ENCODE data around the gene XRCC6. TPM values are rescaled to one million over a fixed set of nuclear protein-coding genes. Genes with fewer than 3 reads are reported as not detected.
A peak's percentile ranks its signal among the peaks of the same experiment; 100 is the strongest.
"Not testable (repeated sequence)": the region's sequence is repeated elsewhere in the genome, so short reads cannot be mapped to it uniquely, and the experiment has no call there.

XRCC6 gene
- 205 TPM for total RNA-seq
- polyA plus RNA-seq (ENCODE audit: insufficient read depth in 1 of 8, insufficient read length in 8 of 8, low replicate concordance in 1 of 8) = 100 to 1,000 TPM; 212 to 289 (median 227) TPM
- long read RNA-seq, donor 1, transcript XRCC6-202 (13 exons, 2,296 nt) = major isoform, 26 of 36 reads
- long read RNA-seq, donor 1, partial matches to known transcripts = 6 of 36 reads
- long read RNA-seq, donor 1, other reads (novel, unspliced or antisense) = 0 of 36 reads
- long read RNA-seq, donor 2, transcript XRCC6-202 (13 exons, 2,296 nt) = major isoform, 5 of 5 reads
- long read RNA-seq, donor 2, partial matches to known transcripts = 0 of 5 reads
- long read RNA-seq, donor 2, other reads (novel, unspliced or antisense) = 0 of 5 reads
- long read RNA-seq, donor 3, transcript XRCC6-201 (12 exons, 2,709 nt) = minor isoform, 10 of 101 reads
- long read RNA-seq, donor 3, transcript XRCC6-202 (13 exons, 2,296 nt) = major isoform, 63 of 101 reads
- long read RNA-seq, donor 3, partial matches to known transcripts = 19 of 101 reads
- long read RNA-seq, donor 3, other reads (novel, unspliced or antisense) = 8 of 101 reads
- long read RNA-seq, donor 4, transcript XRCC6-202 (13 exons, 2,296 nt) = major isoform, 23 of 37 reads
- long read RNA-seq, donor 4, partial matches to known transcripts = 9 of 37 reads
- long read RNA-seq, donor 4, other reads (novel, unspliced or antisense) = 0 of 37 reads
- long read RNA-seq, donor 5, transcript XRCC6-201 (12 exons, 2,709 nt) = minor isoform, 15 of 236 reads
- long read RNA-seq, donor 5, transcript XRCC6-202 (13 exons, 2,296 nt) = major isoform, 103 of 236 reads
- long read RNA-seq, donor 5, partial matches to known transcripts = 103 of 236 reads
- long read RNA-seq, donor 5, other reads (novel, unspliced or antisense) = 13 of 236 reads
- long read RNA-seq, donor 6, transcript XRCC6-202 (13 exons, 2,296 nt) = major isoform, 86 of 494 reads
- long read RNA-seq, donor 6, transcript XRCC6-201 (12 exons, 2,709 nt) = minor isoform, 15 of 494 reads
- long read RNA-seq, donor 6, partial matches to known transcripts = 336 of 494 reads
- long read RNA-seq, donor 6, other reads (novel, unspliced or antisense) = 57 of 494 reads
- long read RNA-seq, donor 7, transcript XRCC6-201 (12 exons, 2,709 nt) = minor isoform, 11 of 85 reads
- long read RNA-seq, donor 7, transcript XRCC6-202 (13 exons, 2,296 nt) = major isoform, 35 of 85 reads
- long read RNA-seq, donor 7, partial matches to known transcripts = 37 of 85 reads
- long read RNA-seq, donor 7, other reads (novel, unspliced or antisense) = 0 of 85 reads
- long read RNA-seq, donor 8, transcript XRCC6-201 (12 exons, 2,709 nt) = minor isoform, 8 of 271 reads
- long read RNA-seq, donor 8, transcript XRCC6-202 (13 exons, 2,296 nt) = major isoform, 49 of 271 reads
- long read RNA-seq, donor 8, partial matches to known transcripts = 59 of 271 reads
- long read RNA-seq, donor 8, other reads (novel, unspliced or antisense) = 154 of 271 reads
- long read RNA-seq, donor 9, transcript XRCC6-201 (12 exons, 2,709 nt) = minor isoform, 8 of 64 reads
- long read RNA-seq, donor 9, transcript XRCC6-202 (13 exons, 2,296 nt) = major isoform, 24 of 64 reads
- long read RNA-seq, donor 9, partial matches to known transcripts = 32 of 64 reads
- long read RNA-seq, donor 9, other reads (novel, unspliced or antisense) = 0 of 64 reads
- long read RNA-seq, donor 10, transcript XRCC6-202 (13 exons, 2,296 nt) = major isoform, 59 of 431 reads
- long read RNA-seq, donor 10, transcript XRCC6-201 (12 exons, 2,709 nt) = minor isoform, 13 of 431 reads
- long read RNA-seq, donor 10, partial matches to known transcripts = 26 of 431 reads
- long read RNA-seq, donor 10, other reads (novel, unspliced or antisense) = 332 of 431 reads
- long read RNA-seq, donor 11, transcript XRCC6-202 (13 exons, 2,296 nt) = major isoform, 37 of 77 reads
- long read RNA-seq, donor 11, transcript XRCC6-201 (12 exons, 2,709 nt) = minor isoform, 14 of 77 reads
- long read RNA-seq, donor 11, partial matches to known transcripts = 26 of 77 reads
- long read RNA-seq, donor 11, other reads (novel, unspliced or antisense) = 0 of 77 reads

GRCh38 chr22:41621099-41621910, at the start of gene XRCC6:
TSS of gene XRCC6 (plus strand) at chr22:41621295. CDS start at chr22:41622005, 710 bp downstream.
- Histone ChIP-seq H3K4me3 (ENCODE audit: low read length) (peak within 1 kb of the TSS; percentile 86), H3K4me1 (ENCODE audit: control insufficient read depth, insufficient read depth, low read length) (peaks cover 12% of the 10 kb centered on the region), H3K27ac (ENCODE audit: low read length) (peak within 1 kb of the TSS; percentile 99), H3K27me3 (ENCODE audit: control insufficient read depth, insufficient read depth, low read length) (no peaks in the 10 kb centered on the region), H3K36me3 (ENCODE audit: control insufficient read depth, insufficient read depth, low read length) (peaks cover 36% of the 10 kb centered on the region), H3K9me3 (replicated peaks; ENCODE audit: control insufficient read depth, low read depth, low read length) (no peaks in the 10 kb centered on the region)
- peak; percentile 100 for DNase-seq
- WGBS (ENCODE audit: insufficient coverage) = under 1% methylated on average over 64 of the region's 70 CpGs

GRCh38 chr22:41571786-41572185, 49.3 kb upstream of the XRCC6 start:
- 80% methylated on average over 11 of the region's 14 CpGs for WGBS (ENCODE audit: insufficient coverage)
- no peak for DNase-seq

DNA sequence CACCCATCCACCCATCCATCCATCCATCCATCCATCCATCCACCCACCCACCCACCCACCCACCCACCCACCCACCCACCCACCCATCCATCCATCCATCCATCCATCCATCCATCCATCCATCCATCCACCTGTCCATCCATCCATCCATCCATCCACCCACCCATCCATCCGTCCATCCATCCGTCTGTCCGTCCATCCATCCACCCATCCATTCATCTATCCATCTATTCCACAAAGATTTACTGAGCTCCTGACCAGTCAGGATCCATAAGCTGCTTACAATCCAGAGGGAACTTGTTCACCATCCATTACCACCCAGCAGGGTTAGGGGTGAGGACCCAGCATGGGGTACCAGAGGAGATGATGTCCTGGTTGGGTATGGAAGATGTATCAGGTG, 48.8 kb upstream of the XRCC6 start:
- WGBS (ENCODE audit: insufficient coverage) = no CpG with 5 or more reads among the region's 3 CpGs

More at GRCh38 chr22:41571786-41572185, 49.3 kb upstream of the XRCC6 start:
- Histone ChIP-seq H3K4me3 (ENCODE audit: low read length) (no peak overlapping the region), H3K27me3 (ENCODE audit: control insufficient read depth, insufficient read depth, low read length) (no peaks in the 10 kb centered on the region), H3K27ac (ENCODE audit: low read length) (no peak overlapping the region), H3K9me3 (replicated peaks; ENCODE audit: control insufficient read depth, low read depth, low read length) (no peaks in the 10 kb centered on the region), H3K36me3 (ENCODE audit: control insufficient read depth, insufficient read depth, low read length) (peaks cover 19% of the 10 kb centered on the region), H3K4me1 (ENCODE audit: control insufficient read depth, insufficient read depth, low read length) (peaks cover 10% of the 10 kb centered on the region)

GRCh38 chr22:41573677-41574076, 47.4 kb upstream of the XRCC6 start:
- WGBS (ENCODE audit: insufficient coverage) = 74% methylated on average over 11 of the region's 11 CpGs
- no peak overlapping the region for H3K27ac ChIP-seq (ENCODE audit: low read length)
- no peak for DNase-seq
- no peaks in the 10 kb centered on the region for H3K27me3 ChIP-seq (ENCODE audit: control insufficient read depth, insufficient read depth, low read length)
- no peak overlapping the region for H3K4me3 ChIP-seq (ENCODE audit: low read length)
- peaks cover 34% of the 10 kb centered on the region for H3K36me3 ChIP-seq (ENCODE audit: control insufficient read depth, insufficient read depth, low read length)
- peaks cover 10% of the 10 kb centered on the region for H3K4me1 ChIP-seq (ENCODE audit: control insufficient read depth, insufficient read depth, low read length)
- no peaks in the 10 kb centered on the region for H3K9me3 ChIP-seq (replicated peaks; ENCODE audit: control insufficient read depth, low read depth, low read length)

More for the DNA sequence above, 48.8 kb upstream of the XRCC6 start:
- not testable (repeated sequence) for H3K27ac ChIP-seq (ENCODE audit: low read length); H3K4me3 ChIP-seq (ENCODE audit: low read length); H3K9me3 ChIP-seq (replicated peaks; ENCODE audit: control insufficient read depth, low read depth, low read length); H3K27me3 ChIP-seq (ENCODE audit: control insufficient read depth, insufficient read depth, low read length); DNase-seq
- H3K4me1 ChIP-seq (ENCODE audit: control insufficient read depth, insufficient read depth, low read length) = peaks cover 10% of the 10 kb centered on the region
- peaks cover 24% of the 10 kb centered on the region for H3K36me3 ChIP-seq (ENCODE audit: control insufficient read depth, insufficient read depth, low read length)

GRCh38 chr22:41574847-41575381, 46.2 kb upstream of the XRCC6 start:
- 54% methylated on average over 20 of the region's 26 CpGs for WGBS (ENCODE audit: insufficient coverage)
- Histone ChIP-seq H3K27ac (ENCODE audit: low read length) (no peak overlapping the region), H3K9me3 (replicated peaks; ENCODE audit: control insufficient read depth, low read depth, low read length) (no peaks in the 10 kb centered on the region), H3K4me3 (ENCODE audit: low read length) (no peak overlapping the region), H3K27me3 (ENCODE audit: control insufficient read depth, insufficient read depth, low read length) (no peaks in the 10 kb centered on the region), H3K36me3 (ENCODE audit: control insufficient read depth, insufficient read depth, low read length) (peaks cover 46% of the 10 kb centered on the region), H3K4me1 (ENCODE audit: control insufficient read depth, insufficient read depth, low read length) (peaks cover 10% of the 10 kb centered on the region)
- DNase-seq = peak; percentile 77

- DNase-seq = no peak
- H3K36me3 ChIP-seq (ENCODE audit: control insufficient read depth, insufficient read depth, low read length) = peaks cover 50% of the 10 kb centered on the region
- no peak overlapping the region for H3K27ac ChIP-seq (ENCODE audit: low read length)
- peaks cover 10% of the 10 kb centered on the region for H3K4me1 ChIP-seq (ENCODE audit: control insufficient read depth, insufficient read depth, low read length)
- WGBS (ENCODE audit: insufficient coverage) = 82% methylated on average over 7 of the region's 15 CpGs
- no peaks in the 10 kb centered on the region for H3K27me3 ChIP-seq (ENCODE audit: control insufficient read depth, insufficient read depth, low read length)
- H3K4me3 ChIP-seq (ENCODE audit: low read length) = no peak overlapping the region
- no peaks in the 10 kb centered on the region for H3K9me3 ChIP-seq (replicated peaks; ENCODE audit: control insufficient read depth, low read depth, low read length)
These were observed 45.6 kb upstream of the XRCC6 start for GRCh38 chr22:41575533-41575932.

GRCh38 chr22:41576877-41577276, 44.2 kb upstream of the XRCC6 start:
- Histone ChIP-seq H3K4me1 (ENCODE audit: control insufficient read depth, insufficient read depth, low read length) (peaks cover 10% of the 10 kb centered on the region), H3K4me3 (ENCODE audit: low read length) (no peak overlapping the region), H3K36me3 (ENCODE audit: control insufficient read depth, insufficient read depth, low read length) (peaks cover 50% of the 10 kb centered on the region), H3K27ac (ENCODE audit: low read length) (no peak overlapping the region), H3K9me3 (replicated peaks; ENCODE audit: control insufficient read depth, low read depth, low read length) (no peaks in the 10 kb centered on the region), H3K27me3 (ENCODE audit: control insufficient read depth, insufficient read depth, low read length) (no peaks in the 10 kb centered on the region)
- DNase-seq = peak; percentile 50
- WGBS (ENCODE audit: insufficient coverage) = 40% methylated on average over 9 of the region's 9 CpGs

DNA sequence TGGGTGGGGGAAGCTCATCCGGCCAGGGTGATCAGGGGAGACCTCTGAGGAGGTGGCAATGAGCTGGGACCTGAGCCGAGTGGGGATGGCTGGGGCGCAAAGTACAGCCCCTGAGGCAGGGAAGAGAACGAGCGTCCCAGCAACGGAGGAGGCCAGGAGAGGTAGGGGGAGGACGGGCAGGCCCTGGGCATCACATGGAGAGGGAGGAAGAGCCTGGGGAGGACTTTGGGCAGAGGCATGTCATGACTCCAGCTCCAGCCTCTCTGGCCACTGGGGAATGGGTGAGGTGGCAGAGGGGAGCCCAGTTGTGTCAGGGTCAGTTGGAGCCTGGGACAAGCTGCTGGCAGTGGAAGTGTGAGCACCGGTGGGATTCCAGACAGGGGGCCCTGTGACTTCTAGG, 43.0 kb upstream of the XRCC6 start:
- no peak overlapping the region for H3K4me3 ChIP-seq (ENCODE audit: low read length)
- WGBS (ENCODE audit: insufficient coverage) = 87% methylated on average over 8 of the region's 8 CpGs
- H3K27ac ChIP-seq (ENCODE audit: low read length) = no peak overlapping the region
- H3K9me3 ChIP-seq (replicated peaks; ENCODE audit: control insufficient read depth, low read depth, low read length) = no peaks in the 10 kb centered on the region
- H3K27me3 ChIP-seq (ENCODE audit: control insufficient read depth, insufficient read depth, low read length) = no peaks in the 10 kb centered on the region
- peaks cover 10% of the 10 kb centered on the region for H3K4me1 ChIP-seq (ENCODE audit: control insufficient read depth, insufficient read depth, low read length)
- H3K36me3 ChIP-seq (ENCODE audit: control insufficient read depth, insufficient read depth, low read length) = peaks cover 58% of the 10 kb centered on the region
- no peak for DNase-seq
